ENCODE data around the gene PPP6R3. TPM values are rescaled to one million over a fixed set of nuclear protein-coding genes. Genes with fewer than 3 reads are reported as not detected.

Gene PPP6R3
- polyA plus RNA-seq, 1 donor (not counting 4 experiments of a cell fraction or from before 2014, with no cell fraction given) = 50.2 TPM

DNA sequence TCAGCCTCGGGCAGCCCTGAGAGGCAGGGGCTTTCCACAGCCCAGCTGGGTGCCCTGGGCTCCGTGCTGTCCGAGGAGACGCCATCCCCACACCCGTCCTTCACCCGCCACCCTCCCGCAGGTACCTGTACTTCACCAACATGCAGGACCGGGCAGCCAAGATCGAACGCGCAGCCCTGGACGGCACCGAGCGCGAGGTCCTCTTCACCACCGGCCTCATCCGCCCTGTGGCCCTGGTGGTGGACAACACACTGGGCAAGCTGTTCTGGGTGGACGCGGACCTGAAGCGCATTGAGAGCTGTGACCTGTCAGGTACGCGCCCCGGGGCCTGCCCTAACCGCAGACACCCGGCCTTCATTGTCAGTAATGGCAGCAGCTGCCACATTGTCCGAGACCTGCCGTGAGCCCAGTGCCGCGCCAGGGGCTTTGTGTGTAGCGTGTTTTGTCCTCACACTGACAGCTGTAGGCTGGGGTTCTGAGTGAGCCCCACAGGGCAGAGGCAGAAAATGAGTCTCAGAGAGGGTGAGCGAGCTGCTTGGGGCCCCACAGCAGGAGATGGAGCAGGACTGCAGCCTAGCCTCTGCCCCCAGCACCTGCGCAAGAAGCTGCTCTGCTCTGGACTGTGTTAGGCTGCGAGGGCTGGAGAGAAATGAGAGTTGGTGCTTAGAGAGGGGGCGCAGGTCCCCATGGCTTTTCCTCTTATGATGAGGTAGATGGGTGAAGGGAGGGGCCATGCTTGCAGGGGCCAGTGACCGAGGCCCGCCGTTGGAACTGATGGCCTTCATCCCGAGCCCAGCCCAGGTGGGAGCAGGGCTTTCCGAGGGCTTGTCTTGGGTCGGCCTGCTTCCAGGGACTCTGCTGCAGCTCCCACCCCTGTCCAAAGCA is 35.3 kb upstream of the PPP6R3 start:
- Histone ChIP-seq H4K20me1 (ENCODE audit: control insufficient read depth, extremely low read depth, insufficient read depth, low read length) (no peaks in the 10 kb centered on the region), H3K27me3 (ENCODE audit: control insufficient read depth, extremely low read depth, insufficient read depth, low read length) (no peaks in the 10 kb centered on the region), H3K4me1 (ENCODE audit: control insufficient read depth, extremely low read depth, insufficient read depth, low read length) (no peaks in the 10 kb centered on the region), H2AFZ (ENCODE audit: control insufficient read depth, low read length) (no peak overlapping the region), H3K79me2 (ENCODE audit: control insufficient read depth, insufficient read depth, low read length) (no peaks in the 10 kb centered on the region), H3K4me2 (ENCODE audit: control insufficient read depth, extremely low read depth, insufficient read depth, low read depth, low read length) (no peak overlapping the region), H3K9me1 (ENCODE audit: control insufficient read depth, extremely low read depth, insufficient read depth, low read length) (no peaks in the 10 kb centered on the region), H3K27ac (ENCODE audit: control insufficient read depth, insufficient read depth, low read length) (no peak overlapping the region), H3K36me3 (ENCODE audit: control insufficient read depth in 2 of 2, extremely low read depth in 1 of 2, insufficient read depth in 2 of 2, low read length in 2 of 2) (peaks cover 15 to 19% of the 10 kb centered on the region in 2 experiments), H3K4me3 (ENCODE audit: control insufficient read depth in 2 of 3, extremely low read depth in 1 of 3, insufficient read depth in 2 of 3, low read depth in 1 of 3, low read length in 3 of 3) (no peak overlapping the region), H3K9ac (ENCODE audit: control insufficient read depth, extremely low read depth, insufficient read depth, low read length) (no peak overlapping the region), H3K9me3 (ENCODE audit: control insufficient read depth, low read depth, low read length) (peaks cover 8% of the 10 kb centered on the region)
- FAIRE-seq = no peak
- no peak for DNase-seq (ENCODE audit: low read depth, low spot score)
- dilution Hi-C loops (cut with MboI; ENCODE audit: extremely low pct_ligation_motif_present, low sequenced_read_pairs) = no loop called here
- TF ChIP-seq, protein P1, sequence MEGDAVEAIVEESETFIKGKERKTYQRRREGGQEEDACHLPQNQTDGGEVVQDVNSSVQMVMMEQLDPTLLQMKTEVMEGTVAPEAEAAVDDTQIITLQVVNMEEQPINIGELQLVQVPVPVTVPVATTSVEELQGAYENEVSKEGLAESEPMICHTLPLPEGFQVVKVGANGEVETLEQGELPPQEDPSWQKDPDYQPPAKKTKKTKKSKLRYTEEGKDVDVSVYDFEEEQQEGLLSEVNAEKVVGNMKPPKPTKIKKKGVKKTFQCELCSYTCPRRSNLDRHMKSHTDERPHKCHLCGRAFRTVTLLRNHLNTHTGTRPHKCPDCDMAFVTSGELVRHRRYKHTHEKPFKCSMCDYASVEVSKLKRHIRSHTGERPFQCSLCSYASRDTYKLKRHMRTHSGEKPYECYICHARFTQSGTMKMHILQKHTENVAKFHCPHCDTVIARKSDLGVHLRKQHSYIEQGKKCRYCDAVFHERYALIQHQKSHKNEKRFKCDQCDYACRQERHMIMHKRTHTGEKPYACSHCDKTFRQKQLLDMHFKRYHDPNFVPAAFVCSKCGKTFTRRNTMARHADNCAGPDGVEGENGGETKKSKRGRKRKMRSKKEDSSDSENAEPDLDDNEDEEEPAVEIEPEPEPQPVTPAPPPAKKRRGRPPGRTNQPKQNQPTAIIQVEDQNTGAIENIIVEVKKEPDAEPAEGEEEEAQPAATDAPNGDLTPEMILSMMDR (optimal IDR thresholded peaks at IDR 0.05 in 1 of 3, IDR thresholded peaks at IDR 0.05 in 1 of 3, conservative IDR thresholded peaks at IDR 0.05 in 1 of 3; ENCODE audit: extremely low read depth in 1 of 3, insufficient read depth in 2 of 3, low read length in 3 of 3) = no peak
- TF ChIP-seq EZH2 (IDR thresholded peaks at IDR 0.05; ENCODE audit: low read length) = no peak

DNA sequence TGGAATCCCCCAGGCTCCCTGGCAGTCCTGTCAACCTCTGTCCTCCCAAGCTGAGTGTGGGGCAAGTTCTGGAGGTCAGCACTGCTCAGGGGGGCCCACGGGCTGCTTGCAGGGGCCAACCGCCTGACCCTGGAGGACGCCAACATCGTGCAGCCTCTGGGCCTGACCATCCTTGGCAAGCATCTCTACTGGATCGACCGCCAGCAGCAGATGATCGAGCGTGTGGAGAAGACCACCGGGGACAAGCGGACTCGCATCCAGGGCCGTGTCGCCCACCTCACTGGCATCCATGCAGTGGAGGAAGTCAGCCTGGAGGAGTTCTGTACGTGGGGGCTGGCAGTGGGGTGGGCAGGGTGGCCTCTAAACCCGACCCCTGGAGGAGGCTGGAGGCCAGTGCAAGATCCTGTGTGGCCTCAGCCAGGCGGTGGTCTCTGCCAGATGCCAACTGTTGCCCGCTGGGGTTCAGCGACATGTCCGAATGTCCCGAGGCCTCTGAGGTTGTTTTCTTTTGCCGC is 34.6 kb upstream of the PPP6R3 start:
- H3K79me2 ChIP-seq (ENCODE audit: control insufficient read depth, insufficient read depth, low read length) = no peaks in the 10 kb centered on the region
- no peak overlapping the region for H3K9ac ChIP-seq (ENCODE audit: control insufficient read depth, extremely low read depth, insufficient read depth, low read length)
- no peak overlapping the region for H3K4me2 ChIP-seq (ENCODE audit: control insufficient read depth, extremely low read depth, insufficient read depth, low read depth, low read length)
- H3K27me3 ChIP-seq (ENCODE audit: control insufficient read depth, extremely low read depth, insufficient read depth, low read length) = no peaks in the 10 kb centered on the region
- H2AFZ ChIP-seq (ENCODE audit: control insufficient read depth, low read length) = no peak overlapping the region
- dilution Hi-C loops (cut with MboI; ENCODE audit: extremely low pct_ligation_motif_present, low sequenced_read_pairs) = no loop called here
- no peaks in the 10 kb centered on the region for H3K4me1 ChIP-seq (ENCODE audit: control insufficient read depth, extremely low read depth, insufficient read depth, low read length)
- no peaks in the 10 kb centered on the region for H4K20me1 ChIP-seq (ENCODE audit: control insufficient read depth, extremely low read depth, insufficient read depth, low read length)
- TF ChIP-seq EZH2 (IDR thresholded peaks at IDR 0.05; ENCODE audit: low read length) = no peak
- TF ChIP-seq, protein P1 (optimal IDR thresholded peaks at IDR 0.05 in 1 of 3, IDR thresholded peaks at IDR 0.05 in 1 of 3, conservative IDR thresholded peaks at IDR 0.05 in 1 of 3; ENCODE audit: extremely low read depth in 1 of 3, insufficient read depth in 2 of 3, low read length in 3 of 3) = no peak
- no peak overlapping the region for H3K27ac ChIP-seq (ENCODE audit: control insufficient read depth, insufficient read depth, low read length)
- H3K9me3 ChIP-seq (ENCODE audit: control insufficient read depth, low read depth, low read length) = peaks cover 8% of the 10 kb centered on the region
- no peaks in the 10 kb centered on the region for H3K9me1 ChIP-seq (ENCODE audit: control insufficient read depth, extremely low read depth, insufficient read depth, low read length)
- FAIRE-seq (no peak), DNase-seq (ENCODE audit: low read depth, low spot score) (no peak)
- no peak overlapping the region for H3K4me3 ChIP-seq (ENCODE audit: control insufficient read depth in 2 of 3, extremely low read depth in 1 of 3, insufficient read depth in 2 of 3, low read depth in 1 of 3, low read length in 3 of 3)
- peaks cover 17 to 19% of the 10 kb centered on the region in 2 experiments for H3K36me3 ChIP-seq (ENCODE audit: control insufficient read depth in 2 of 2, extremely low read depth in 1 of 2, insufficient read depth in 2 of 2, low read length in 2 of 2)
